Measurements from ENCODE around the gene VDR.

- TF ChIP-seq POLR2A (IDR thresholded peaks at IDR 0.05), result no peak
- no peak for TF ChIP-seq CTCF (IDR thresholded peaks at IDR 0.05)
These were observed 37.3 kb downstream of the VDR start for GRCh38 chr12:47867495-47867941.
